Measurements from ENCODE around the gene GSTM1.

DNA sequence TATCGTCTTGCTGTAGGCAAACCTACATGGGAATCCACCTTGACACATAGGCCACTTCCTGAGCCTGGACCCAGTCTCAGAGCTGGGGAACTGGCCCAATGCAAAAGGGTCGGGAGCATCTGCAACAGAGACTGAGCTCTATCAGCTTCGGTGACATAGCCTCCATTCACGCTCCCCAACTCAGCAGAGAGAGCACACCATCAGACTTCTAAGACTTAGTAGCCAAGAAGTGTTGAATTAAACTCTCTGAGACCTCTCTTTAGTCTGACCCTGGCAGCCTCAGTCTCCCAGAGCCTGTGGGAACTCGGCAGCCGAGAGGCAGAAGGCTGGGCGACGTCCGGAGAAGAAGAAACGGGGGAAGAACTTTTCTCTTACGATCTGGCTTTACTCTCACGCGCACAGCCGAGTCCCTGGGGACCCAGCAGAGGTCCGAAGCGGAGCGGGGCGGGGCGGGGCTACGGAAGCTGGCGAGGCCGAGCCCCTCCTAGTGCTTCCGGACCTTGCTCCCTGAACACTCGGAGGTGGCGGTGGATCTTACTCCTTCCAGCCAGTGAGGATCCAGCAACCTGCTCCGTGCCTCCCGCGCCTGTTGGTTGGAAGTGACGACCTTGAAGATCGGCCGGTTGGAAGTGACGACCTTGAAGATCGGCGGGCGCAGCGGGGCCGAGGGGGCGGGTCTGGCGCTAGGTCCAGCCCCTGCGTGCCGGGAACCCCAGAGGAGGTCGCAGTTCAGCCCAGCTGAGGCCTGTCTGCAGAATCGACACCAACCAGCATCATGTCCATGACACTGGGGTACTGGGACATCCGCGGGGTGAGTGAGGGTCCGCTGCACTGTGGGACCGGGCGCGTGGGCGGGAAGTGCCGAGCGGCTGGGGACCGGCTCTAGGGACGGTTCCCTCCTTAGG is 31.8 kb upstream of the GSTM1 start, which contains the start of gene GSTM4:
- TF ChIP-seq, protein P1, sequence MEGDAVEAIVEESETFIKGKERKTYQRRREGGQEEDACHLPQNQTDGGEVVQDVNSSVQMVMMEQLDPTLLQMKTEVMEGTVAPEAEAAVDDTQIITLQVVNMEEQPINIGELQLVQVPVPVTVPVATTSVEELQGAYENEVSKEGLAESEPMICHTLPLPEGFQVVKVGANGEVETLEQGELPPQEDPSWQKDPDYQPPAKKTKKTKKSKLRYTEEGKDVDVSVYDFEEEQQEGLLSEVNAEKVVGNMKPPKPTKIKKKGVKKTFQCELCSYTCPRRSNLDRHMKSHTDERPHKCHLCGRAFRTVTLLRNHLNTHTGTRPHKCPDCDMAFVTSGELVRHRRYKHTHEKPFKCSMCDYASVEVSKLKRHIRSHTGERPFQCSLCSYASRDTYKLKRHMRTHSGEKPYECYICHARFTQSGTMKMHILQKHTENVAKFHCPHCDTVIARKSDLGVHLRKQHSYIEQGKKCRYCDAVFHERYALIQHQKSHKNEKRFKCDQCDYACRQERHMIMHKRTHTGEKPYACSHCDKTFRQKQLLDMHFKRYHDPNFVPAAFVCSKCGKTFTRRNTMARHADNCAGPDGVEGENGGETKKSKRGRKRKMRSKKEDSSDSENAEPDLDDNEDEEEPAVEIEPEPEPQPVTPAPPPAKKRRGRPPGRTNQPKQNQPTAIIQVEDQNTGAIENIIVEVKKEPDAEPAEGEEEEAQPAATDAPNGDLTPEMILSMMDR (IDR thresholded peaks at IDR 0.05 in 8 of 11, conservative IDR thresholded peaks at IDR 0.05 in 3 of 11) = peak in 3 of 11 experiments; percentile 14 to 16 (median 15)
- no peak for TF ChIP-seq POLR2A (IDR thresholded peaks at IDR 0.05)
- TF ChIP-seq POLR2AphosphoS5 (IDR thresholded peaks at IDR 0.05) = peak; percentile 79 to 87 (median 83)
